HFF-Myc (cell line): ENCODE measurements around the gene FBXO44.

Experiments used
- DNase-seq: peaks from one replicate; pipeline ENCODE4 v3.0.0-alpha.2; 2011; ENCODE audit warnings: low read depth; ENCODE audit errors: extremely low read depth
- H3K4me3 ChIP-seq: replicated peaks from 2 replicates; pipeline ENCODE4 v1.5.1; 2011; ENCODE audit warnings: low read depth, mild to moderate bottlenecking, control low read depth, low read length
- TF ChIP-seq, protein P1 (sequence below): IDR thresholded peaks from 2 replicates; pipeline ENCODE4 v1.5.1; 2012; ENCODE audit warnings: mild to moderate bottlenecking, low read depth, low read length, control low read depth; ENCODE audit errors: missing control alignments

Gene FBXO44

GRCh38 chr1:11700601-11701467, 46.2 kb downstream of the FBXO44 start:
- no peak overlapping the region for H3K4me3 ChIP-seq
- DNase-seq, result no peak
- TF ChIP-seq, protein P1, sequence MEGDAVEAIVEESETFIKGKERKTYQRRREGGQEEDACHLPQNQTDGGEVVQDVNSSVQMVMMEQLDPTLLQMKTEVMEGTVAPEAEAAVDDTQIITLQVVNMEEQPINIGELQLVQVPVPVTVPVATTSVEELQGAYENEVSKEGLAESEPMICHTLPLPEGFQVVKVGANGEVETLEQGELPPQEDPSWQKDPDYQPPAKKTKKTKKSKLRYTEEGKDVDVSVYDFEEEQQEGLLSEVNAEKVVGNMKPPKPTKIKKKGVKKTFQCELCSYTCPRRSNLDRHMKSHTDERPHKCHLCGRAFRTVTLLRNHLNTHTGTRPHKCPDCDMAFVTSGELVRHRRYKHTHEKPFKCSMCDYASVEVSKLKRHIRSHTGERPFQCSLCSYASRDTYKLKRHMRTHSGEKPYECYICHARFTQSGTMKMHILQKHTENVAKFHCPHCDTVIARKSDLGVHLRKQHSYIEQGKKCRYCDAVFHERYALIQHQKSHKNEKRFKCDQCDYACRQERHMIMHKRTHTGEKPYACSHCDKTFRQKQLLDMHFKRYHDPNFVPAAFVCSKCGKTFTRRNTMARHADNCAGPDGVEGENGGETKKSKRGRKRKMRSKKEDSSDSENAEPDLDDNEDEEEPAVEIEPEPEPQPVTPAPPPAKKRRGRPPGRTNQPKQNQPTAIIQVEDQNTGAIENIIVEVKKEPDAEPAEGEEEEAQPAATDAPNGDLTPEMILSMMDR, result no peak

GRCh38 chr1:11701551-11701961, 46.9 kb downstream of the FBXO44 start:
- TF ChIP-seq, protein P1, result no peak
- no peak overlapping the region for H3K4me3 ChIP-seq
- no peak for DNase-seq

DNA sequence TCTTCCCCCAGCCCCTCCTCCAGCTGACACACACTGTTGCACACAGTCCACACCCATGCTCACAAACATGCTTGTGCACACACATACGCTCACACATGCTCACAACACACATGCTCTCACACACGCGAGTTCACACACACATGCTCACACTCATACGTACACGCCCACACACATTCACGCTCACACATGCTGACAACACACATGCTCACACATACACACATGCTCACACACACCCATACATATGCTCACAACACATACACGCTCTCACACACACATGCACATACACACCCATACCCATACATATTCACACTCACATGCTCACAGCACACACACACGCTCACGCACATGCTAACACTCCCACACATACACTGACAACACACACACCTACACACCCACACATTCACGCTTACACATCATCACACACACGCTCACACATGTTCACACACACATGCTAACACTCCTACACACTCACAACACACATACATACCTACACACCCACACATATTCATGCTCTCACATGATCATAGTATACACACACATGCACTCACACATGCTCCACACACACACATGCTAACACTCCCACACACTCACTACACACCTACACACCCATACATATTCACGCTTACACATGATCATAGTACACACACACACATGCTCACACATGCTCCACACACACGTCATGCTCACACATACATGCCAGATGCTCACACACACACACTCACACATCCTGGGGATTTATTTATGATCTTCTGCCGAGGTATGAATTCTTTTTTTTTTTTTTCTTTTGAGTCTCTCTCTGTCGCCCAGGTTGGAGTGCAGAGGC, 47.5 kb downstream of the FBXO44 start:
- no peak overlapping the region for H3K4me3 ChIP-seq
- TF ChIP-seq, protein P1, result no peak
- no peak for DNase-seq

DNA sequence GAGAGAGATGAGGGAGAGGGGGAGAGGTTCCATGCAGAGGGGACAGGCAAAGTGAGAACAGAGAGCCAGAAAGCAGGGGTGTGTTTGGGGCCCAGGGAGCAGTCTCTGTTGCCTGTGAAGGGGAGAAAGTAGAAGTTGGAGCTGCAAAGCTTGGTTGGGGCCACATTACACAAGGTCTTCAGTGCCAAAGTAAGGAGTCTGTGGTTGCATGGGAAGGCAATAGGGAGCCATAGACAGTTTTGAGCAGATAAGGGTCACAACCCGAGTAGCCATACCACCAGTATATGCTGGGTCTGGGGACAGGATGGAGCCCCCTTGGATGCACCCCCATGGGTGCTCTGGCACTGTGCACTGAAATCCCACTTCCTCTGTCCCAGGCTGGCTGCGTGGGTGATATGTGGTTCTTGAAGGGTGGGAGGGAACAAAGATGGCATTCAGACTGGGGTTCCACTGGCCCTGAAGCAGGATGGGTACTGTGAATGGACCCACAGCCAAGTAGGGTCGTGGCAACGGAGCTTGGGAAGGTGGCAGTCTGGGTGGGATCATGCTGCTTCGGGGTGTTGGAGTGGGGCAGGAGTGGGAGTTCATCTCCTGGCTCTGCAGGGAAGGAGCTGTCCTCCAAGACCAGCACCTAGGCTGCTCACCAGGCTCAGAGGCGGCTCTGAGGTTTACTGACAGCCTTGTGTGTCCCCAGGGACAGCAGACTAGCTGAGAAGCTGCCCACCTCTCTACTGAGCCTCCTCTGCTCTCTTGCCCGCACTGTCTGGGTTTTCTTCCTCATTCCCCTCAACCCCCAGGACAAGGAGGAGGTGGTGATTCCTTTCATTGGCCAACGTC, 48.9 kb downstream of the FBXO44 start:
- TF ChIP-seq, protein P1, result no peak
- H3K4me3 ChIP-seq, result no peak overlapping the region
- DNase-seq, result no peak

GRCh38 chr1:11704194-11704529, 49.5 kb downstream of the FBXO44 start:
- no peak for DNase-seq
- H3K4me3 ChIP-seq, result no peak overlapping the region
- TF ChIP-seq, protein P1, result no peak

- TF ChIP-seq, protein P1, result no peak
- H3K4me3 ChIP-seq, result no peak overlapping the region
- no peak for DNase-seq
Measured at GRCh38 chr1:11704691-11705475, 50.2 kb downstream of the FBXO44 start.
